HG02885 (cell line): ENCODE results near the gene RBM24.

ENCODE experiments used
- ATAC-seq: cut with Tn5 transposase; IDR thresholded peaks from one replicate; pipeline ENCODE4 v1.9.1; 2021; ENCODE audit warnings: mild to moderate bottlenecking; ENCODE audit not compliant: unreplicated experiment, poor library complexity

The RBM24 gene

DNA sequence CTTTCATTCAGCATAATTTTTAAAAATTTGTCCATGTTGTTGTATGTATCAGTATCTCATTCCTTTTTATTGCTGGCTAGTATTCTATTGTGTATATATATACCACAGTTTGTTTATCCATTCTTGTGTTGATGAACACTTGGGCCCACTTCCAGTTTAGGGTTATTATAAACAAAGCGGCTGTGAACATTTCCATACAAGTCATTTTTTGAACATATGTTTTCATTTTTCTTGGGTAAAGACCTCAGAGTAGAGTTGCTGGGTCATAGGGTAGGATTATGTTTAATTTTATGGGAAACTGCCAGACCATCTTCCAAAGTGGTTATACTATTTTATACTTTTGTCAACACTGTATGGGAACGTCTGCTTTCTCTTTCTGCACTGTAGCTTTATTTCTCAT lies 55.3 kb downstream of the RBM24 start:
- ATAC-seq: no peak

DNA sequence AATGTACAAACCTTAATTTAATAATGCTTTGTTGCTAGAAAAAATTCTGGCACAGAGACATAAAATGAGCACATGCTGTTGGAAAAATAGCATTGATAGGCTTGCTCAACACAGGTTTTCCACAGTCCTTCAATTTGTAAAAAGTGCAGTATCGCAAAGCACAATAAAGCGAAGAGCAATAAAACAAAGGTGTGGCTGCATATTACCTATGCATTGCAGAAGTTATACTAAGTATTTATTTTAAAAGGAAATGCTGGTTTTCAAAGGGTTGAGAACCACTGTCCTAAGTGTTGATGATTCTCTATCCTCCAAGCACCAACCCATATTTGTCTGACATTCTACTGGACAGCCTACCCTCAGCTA lies 58.1 kb downstream of the RBM24 start:
- no peak for ATAC-seq

DNA sequence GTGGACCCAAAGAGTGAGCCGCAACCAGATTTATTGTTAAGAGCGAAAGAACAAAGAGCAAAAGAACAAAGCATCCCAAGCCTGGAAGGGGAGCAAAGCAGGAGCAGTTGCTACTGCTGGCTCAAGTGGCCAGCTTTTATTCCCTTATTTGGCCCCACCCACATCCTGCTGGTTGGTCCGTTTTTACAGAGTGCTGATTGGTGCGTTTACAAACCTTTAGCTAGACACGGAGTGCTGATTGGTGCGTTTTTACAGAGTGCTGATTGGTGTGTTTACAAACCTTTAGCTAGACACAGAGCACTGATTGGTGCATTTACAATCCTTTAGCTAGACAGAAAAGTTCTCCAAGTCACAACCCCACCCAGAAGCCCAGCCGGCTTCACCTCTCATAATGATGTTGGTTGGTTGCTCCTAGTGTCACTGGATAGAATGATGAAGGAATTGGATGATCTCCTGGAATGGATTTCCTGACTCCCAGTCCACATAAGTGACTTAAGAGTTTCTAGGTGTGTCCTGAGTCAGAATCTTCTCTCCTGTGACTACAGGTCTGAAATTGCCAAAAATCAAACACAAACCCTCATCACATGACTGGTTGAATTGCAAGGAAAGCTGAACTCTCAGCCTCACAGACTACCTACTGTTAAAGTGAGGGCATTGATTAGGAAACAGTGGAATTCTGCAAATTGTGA lies 60.1 kb downstream of the RBM24 start:
- ATAC-seq: no peak

DNA sequence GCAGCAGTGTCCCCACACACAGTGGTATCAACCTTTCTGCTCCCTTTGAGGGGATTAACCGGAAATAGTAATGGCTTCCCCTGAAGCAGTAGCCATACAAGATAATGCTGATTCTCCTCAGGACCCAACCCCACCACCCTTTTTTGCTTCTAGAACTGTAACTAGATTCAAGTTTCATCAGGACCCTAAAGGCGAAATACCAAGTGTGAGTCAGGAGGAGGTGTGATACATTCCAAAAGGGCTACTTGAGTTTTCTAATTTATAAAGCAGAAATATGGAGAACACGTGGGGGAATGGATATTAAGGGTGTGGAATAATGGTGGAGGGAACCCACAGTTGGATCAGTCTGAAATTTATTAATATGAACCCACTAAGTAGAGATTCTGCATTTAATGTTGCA lies 60.7 kb downstream of the RBM24 start:
- ATAC-seq: no peak

DNA sequence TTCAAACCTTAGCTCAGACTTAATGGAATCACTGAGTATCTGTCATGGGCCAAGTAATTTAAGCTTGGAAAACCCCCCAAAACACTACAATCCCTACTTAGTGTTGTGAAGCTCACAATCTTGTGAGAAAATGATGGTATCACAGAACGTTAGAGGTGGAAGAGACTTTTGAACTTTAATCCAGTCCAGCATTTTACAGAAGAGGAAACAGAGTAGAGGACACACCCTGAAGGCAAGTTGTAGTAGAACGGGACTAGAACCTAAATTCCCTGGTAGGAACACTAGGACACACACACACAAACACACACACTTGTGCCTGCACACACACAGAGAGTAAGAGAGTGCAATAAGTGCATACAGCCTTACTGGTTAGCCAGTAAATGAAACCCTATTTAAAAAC lies 62.1 kb downstream of the RBM24 start:
- ATAC-seq: no peak
